NCI-H2107 (cell line): ENCODE results near the gene RAD51C.
A peak's percentile ranks its signal among the peaks of the same experiment; 100 is the strongest.
"Not testable (repeated sequence)": the region's sequence is repeated elsewhere in the genome, so short reads cannot be mapped to it uniquely, and the experiment has no call there.

ENCODE experiments used
- DNase-seq: peaks from one replicate; lab custom pipeline; 2025; lab: John Stamatoyannopoulos, UW

Gene RAD51C

DNA sequence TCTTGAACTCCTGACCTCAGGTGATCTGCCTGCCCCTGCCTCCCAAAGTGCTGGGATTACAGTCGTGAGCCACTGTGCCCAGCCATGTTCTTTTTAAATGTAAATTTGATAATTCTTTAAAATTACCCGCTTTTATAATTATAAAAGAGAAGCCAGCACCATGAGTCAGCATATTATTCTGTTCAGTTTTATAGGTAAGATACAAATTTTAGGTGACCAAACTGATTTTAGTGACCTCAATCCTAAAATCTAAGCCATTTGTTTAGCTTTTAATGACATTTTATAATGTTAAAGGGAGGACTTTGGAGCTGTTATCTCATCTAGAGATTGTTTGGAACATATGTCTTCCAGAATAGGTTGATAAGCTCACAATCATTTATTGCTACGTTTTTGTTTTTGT lies 42.4 kb downstream of the RAD51C start:
- no peak for DNase-seq

DNA sequence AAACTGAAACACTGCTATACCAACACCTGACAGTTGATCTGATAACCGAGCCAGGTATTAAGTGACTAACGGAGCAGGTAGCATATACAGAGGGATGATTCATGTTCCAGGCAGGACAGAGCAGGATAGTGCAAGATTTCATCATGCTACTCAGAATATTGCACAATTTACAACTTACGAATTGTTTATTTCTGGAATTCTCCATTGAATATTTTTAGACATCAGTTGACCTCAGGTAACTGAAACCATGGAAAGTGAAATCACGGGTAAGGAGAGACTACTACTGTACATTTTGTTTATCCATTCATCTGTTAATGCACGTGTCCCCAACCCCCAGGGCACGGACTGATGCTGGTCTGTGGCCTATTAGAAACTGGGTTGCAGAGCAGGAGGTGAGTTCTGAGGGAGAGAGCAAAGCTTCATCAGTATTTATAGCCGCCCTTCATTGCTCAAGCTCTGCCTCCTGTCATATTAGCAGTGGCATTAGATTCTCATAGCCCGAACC lies 48.8 kb downstream of the RAD51C start:
- no peak for DNase-seq

DNA sequence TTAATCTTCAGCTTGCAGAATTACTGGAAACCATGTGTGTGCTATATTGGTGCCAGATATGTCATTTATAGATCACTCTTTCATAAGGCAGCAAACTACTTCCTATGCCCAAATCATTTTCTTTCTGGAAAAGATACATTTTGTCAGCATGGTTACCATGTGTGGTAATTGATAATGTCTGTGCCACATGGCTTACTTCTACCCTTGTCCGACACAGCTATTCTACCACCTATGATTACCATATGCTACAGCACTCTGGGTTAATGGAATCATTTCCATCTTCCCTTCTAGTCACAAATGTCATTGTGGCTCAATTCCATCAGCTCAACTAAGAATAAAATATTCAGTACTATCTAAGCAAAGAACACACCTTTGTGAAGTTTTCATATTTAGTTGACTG lies 55.3 kb downstream of the RAD51C start:
- no peak for DNase-seq

DNA sequence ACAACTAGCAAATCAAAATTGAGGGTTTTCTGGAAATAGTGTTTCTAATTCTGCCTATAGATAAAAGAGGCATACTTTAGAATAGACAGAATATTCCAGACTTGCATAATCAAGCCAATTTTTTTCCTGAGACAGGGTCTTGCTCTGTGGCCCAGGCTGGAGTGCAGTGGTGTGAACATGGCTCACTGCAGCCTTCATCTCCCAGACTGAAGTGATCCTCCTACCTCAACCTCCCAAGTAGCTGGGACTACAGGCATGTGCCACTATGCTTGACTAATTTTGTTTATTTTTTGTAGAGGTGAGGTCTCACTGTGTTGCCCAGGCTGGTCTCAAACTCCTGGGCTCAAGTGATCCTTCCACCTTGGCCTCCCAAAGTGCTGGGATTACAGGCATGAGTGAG lies 57.2 kb downstream of the RAD51C start:
- DNase-seq: not testable (repeated sequence)

DNA sequence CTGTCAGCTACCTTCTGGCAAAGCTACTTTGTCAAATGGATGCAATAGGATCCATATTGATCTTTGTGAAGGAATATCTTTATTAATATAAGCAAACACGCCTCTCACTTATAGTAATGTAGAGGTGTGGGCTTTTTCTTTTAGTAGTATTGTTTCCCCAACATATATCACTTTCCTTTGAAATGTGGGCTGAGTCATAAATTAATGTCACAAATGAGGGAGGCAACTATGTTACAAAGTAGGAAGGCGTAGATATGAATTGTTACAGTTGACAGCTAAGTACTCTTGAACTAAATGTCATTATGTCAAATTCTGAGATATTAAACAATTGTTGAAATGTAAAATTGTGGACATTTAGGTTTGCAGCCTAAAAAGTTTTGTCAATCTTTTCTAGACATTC lies 60.6 kb downstream of the RAD51C start:
- no peak for DNase-seq

DNA sequence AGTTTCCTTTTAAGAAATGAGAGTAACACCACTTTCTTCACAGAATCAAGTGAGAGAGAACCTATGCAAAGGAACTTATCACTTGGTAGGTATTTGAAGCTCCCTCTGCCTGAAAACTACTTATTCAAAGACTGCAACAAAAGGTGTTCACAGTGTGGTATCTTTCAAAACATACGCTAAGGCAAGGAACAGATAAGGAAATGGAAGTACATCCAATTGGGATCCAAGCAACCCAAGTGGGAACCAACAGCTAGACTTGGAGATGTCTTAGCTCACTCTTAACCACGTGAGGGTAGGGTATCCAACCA lies 62.8 kb downstream of the RAD51C start:
- no peak for DNase-seq

DNA sequence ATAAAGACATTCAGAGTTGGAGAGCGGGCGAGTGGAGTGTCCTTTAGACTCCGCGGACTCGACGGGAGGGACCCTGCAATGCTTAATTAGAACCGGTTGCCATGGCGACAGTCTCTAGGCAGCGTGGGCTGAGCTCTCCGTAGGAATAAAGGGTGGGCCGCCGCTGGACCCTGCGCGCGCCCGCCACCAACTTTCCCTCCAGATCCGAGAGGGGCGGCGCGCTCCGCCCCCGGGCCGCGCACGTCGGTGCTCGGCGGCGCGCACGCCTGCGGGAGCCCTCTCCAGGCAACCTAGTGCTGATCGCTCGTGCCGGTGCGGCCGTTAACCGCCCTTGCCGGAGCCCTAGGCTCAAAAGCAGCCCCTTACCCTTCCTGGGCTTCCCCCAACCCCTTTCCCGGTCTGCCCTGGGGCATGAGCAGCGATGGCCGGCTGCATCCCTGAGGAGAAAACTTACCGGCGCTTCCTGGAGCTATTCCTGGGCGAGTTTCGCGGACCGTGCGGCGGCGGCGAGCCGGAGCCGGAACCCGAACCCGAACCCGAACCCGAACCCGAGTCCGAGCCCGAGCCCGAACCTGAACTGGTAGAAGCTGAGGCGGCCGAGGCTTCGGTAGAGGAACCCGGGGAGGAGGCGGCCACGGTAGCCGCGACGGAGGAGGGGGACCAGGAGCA lies 63.3 kb downstream of the RAD51C start, which contains the start of gene PPM1E:
PPM1E (plus strand) TSS at position 278 of the 669 bp plus-strand sequence.
- peak; percentile 67 for DNase-seq

DNA sequence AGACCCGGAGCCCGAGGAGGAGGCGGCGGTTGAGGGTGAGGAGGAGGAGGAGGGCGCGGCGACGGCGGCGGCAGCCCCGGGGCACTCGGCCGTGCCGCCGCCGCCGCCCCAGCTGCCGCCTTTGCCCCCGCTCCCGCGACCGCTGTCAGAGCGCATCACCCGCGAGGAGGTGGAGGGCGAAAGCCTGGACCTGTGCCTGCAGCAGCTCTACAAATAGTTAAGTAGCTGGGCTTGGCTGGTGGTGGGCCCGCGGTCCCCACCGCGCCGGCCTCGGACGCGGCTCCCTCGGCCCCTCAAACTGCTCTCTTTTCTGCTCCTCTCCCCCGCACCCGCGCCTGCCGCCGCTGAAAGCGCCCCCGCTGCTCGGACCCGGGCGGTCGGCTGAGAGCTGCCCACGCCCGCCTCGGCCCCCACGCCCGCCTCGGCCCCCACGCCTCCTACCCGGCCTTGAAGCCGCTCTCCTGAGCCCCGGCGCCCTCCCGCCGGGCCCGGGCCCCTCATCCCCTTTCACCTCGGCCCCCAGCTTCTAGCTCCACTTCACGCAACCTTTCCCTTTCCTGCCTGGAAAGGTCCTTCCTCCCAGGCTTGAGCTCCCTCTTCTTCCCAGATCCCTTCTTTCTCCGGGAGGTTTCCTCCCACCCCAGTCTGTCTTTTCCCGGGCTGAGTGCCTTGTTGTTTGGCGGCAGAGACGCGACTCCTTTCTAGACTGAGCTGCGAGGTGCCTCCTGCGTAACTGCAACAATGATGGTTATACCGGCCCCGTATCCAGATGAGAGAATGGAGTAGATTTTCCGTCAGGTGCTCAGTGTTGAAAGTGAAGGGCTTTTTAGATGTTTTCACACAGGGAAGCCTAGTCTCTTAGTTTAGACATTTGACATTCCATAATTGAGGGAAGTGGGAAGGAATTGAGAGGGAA lies 64.1 kb downstream of the RAD51C start:
- DNase-seq: no peak

DNA sequence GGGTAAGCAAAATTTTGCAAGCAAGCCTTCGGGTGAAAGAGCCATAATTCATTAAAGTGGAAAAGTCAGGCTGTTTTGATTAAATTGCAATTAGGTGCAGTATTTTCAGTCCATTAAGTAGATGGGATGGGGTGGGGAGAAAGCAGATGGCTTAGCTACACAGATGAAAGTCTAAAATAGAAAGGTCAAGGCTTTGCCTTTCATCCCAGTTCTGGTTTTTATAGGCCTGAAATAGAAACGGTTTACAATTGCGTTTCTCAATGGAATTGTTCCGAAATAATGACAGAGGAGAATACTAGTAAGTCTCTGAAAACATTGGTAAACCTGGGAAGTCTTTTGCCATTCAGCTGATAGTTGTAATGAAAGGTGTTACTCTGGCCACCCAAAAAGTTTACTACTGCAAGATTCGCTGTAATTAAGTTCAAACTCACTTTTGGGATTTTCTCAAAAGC lies 64.8 kb downstream of the RAD51C start:
- no peak for DNase-seq

DNA sequence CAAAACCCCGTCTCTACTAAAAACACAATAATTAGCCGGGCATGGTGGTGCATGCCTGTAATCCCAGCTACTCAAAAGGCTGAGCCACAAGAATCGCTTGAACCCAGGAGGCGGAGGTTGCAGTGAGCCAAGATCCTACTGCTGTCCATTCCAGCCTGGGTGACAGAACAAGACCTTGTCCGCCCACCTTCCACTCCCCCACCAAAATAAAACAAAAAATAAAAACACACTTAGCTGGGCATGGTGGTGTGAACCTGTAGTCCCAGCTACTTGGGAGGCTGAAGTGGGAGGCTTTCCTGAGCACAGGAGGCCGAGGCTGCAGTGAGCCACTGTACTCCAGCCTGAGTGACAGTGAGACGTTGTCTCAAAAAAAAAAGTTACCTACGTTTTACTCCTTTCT lies 66.5 kb downstream of the RAD51C start:
- DNase-seq: no peak

DNA sequence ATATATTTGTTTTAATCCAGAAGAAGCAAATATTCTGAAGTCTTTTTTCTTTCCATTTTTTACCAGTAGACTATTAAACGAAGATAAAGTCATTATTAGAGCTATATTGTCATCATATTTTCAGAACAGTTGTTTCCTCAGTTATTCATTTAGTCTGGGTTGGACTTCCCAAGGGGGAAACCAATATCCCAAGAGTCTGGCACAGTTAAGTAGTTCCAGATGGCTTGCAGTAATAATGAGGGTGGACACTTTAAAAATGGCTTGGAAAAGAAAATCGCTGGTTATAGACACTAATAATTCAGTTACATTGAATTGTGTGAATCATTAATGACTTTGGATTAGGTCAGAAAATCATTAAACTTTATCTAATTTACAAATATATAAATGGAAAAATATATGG lies 67.1 kb downstream of the RAD51C start:
- no peak for DNase-seq

DNA sequence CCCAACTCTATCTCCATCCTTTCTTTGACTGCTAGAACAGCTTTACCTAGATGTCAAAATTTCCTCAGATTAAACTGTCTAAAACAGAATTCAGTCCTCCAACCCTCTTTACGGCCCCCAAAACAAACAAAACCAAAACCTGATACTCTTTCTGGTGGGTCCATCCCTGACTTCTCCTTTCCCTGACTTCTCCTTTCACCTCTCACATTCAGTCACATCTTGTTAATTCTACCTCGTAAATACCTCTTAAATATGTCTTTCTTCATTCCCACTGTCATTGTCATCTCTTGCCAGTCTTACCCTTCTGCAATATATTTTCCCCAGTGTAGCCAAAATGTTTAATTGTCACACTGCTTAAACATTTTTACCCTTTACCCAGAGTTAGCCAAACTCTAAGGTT lies 67.8 kb downstream of the RAD51C start:
- no peak for DNase-seq

DNA sequence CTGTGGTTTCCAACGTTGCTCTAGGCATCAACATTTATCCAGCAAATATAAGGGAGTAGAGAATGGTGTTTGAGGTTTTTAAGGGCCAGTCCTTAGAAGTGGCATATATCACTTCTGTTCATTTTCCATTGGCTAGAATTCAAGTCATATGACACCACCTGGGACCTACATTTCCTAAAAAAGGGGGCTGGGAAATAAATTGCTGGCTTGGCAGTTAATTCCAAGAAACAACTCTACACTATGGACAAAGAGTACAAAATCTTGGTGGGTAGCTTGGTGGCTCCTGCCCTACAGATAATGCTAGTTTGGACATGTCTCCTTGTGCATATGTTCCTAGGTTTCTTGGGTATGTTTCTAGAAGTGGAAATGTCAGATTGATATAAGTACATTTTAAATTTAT lies 70.9 kb downstream of the RAD51C start:
- DNase-seq: no peak

DNA sequence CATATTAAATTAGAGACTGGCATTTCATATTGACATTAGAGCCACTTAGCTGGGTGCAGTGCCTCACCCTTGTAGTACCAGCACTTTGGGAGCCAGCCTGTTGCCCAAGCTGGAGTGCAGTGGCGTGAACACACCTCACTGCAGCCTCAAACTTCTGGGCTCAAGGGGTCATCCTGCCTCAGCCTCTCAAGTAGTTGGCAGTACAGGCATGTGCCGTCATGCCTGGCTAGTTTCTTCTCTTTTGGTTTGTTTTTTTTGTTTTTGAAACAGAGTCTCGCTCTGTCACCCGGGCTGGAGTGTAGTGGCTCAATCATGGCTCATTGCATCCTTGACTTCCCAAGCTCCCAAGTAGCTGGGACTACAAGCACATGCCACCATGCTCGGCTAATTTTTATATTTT lies 72.0 kb downstream of the RAD51C start:
- no peak for DNase-seq

DNA sequence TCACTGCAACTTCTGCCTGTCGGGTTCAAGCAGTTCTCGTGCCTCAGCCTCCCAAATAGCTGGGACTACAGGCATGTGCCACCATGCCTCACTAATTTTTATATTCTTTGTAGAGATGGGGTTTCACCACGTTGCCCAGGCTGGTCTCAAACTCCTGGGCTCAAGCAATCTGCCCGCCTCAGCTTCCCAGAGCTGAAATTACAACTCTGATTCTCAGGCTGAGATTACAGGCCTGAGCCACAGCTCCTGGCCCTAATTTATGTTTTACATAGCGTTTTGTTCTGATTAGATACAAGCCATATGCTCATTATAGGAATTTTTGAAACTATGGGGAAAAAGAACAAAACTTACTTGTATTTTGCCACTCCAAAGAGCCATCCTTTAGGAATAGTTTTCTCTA lies 86.1 kb downstream of the RAD51C start:
- DNase-seq: not testable (repeated sequence)

DNA sequence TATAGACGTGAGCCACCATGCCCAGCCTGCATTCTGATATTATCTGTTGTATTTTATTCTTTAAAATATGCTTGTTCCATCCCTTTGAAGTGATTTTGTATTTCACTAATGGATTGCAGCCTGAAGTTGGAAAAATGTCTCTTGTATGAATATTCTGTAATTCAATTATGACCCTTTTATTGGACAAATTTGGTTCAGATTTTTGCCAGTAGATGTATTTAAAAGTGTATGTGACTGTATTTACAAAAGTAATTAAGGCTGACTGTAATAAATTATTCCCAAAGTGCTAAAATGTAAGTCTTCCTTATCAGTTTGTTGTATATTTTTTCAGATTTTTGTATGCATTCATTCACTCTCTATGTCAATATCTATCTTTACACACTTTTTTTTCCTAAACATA lies 87.0 kb downstream of the RAD51C start:
- no peak for DNase-seq

DNA sequence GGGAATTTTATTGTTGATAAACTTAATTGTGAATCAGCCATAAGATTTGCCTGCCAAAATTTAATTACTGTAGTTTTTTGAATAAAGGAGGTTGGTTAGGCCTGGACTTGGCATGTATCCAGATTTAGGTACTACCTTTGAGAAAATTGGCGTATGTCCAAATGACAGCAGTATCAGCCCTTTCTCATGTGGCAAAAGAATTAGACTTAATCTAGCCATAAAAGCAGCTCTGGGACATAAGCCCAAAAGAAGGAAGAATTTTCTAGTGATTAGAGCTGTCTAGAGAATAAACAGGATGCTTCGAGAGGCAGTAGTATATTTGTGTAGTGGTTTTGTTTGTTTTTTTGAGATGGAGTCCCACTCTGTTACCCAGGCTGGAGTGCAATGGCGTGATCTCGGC lies 91.0 kb downstream of the RAD51C start:
- DNase-seq: peak; percentile 14

DNA sequence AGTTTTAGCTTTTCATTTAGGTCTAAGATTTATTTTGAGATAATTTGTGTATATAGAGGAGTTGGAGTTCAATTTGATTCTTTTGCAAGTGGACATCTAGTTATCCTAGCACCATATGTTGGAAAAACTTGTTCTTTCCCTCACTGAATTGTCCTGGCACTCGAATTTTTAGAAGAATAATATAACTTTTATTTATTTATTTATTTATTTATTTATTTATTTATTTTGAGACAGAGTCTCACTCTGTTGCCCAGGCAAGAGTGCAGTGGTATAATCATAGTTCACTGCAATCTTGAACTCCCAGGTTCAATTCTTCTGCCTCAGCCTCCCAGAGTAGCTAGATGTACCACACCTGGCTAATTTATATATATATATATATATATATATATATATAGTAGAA lies 92.7 kb downstream of the RAD51C start:
- no peak for DNase-seq
